ENCODE data around the gene AGO4. TPM values are rescaled to one million over a fixed set of nuclear protein-coding genes. Genes with fewer than 3 reads are reported as not detected.

AGO4 gene
- total RNA-seq, 5 donors from 2014 or later (not counting 1 experiment from before 2014, with no cell fraction given), result 11.5 to 29.7 (median 18.9) TPM

- peaks cover 41% of the 10 kb centered on the region for H3K36me3 Mint-ChIP-seq
- H3K9me3 Mint-ChIP-seq, result no peaks in the 10 kb centered on the region
- no peak overlapping the region for H3K27ac ChIP-seq (ENCODE audit: low read length)
- H3K4me3 Mint-ChIP-seq, result no peak overlapping the region
- WGBS (ENCODE audit: insufficient coverage), result 81% methylated on average over 1 of the region's 1 CpG
- no peaks in the 10 kb centered on the region for H3K4me1 Mint-ChIP-seq
- CTCF ChIA-PET, result interaction anchor here in 1 of 2 donors (0.7 kb wide), 1 partner anchor 66 kb away, joined by 5 read pairs; no protein-coding TSS in a partner anchor
- H3K27me3 Mint-ChIP-seq, result no peaks in the 10 kb centered on the region
- no peaks in the 10 kb centered on the region for H3K9me3 ChIP-seq
- DNase-seq, result no peak
- POLR2A ChIA-PET, result no interaction called here
- no peaks in the 10 kb centered on the region for H3K27me3 ChIP-seq (replicated peaks in 1 of 2; ENCODE audit: control insufficient read depth in 2 of 2, extremely low read depth in 1 of 2, insufficient read depth in 2 of 2, low read length in 1 of 2)
- no peak for ATAC-seq (replicated peaks in 1 of 4)
- H3K4me3 ChIP-seq (ENCODE audit: control insufficient read depth in 1 of 2, extremely low read depth in 1 of 2, low read length in 1 of 2), result no peak overlapping the region
- no peaks in the 10 kb centered on the region for H3K4me1 ChIP-seq (ENCODE audit: control insufficient read depth in 1 of 2, extremely low read depth in 1 of 2, insufficient read depth in 2 of 2, low read length in 2 of 2)
- H3K36me3 ChIP-seq (ENCODE audit: control insufficient read depth in 2 of 2, extremely low read depth in 1 of 2, insufficient read depth in 1 of 2, low read length in 1 of 2), result peaks cover 4 to 44% of the 10 kb centered on the region in 2 donors
- no peak overlapping the region for H3K27ac Mint-ChIP-seq
Observed at GRCh38 chr1:35844826-35845225, 37.0 kb downstream of the AGO4 start.

GRCh38 chr1:35845766-35846165 lies 38.0 kb downstream of the AGO4 start:
- H3K27ac Mint-ChIP-seq, result no peak overlapping the region
- H3K4me1 Mint-ChIP-seq, result no peaks in the 10 kb centered on the region
- ChIA-PET CTCF (no interaction called here), POLR2A (no interaction called here)
- peaks cover 47% of the 10 kb centered on the region for H3K36me3 Mint-ChIP-seq
- no peak for DNase-seq
- peaks cover 4 to 46% of the 10 kb centered on the region in 2 donors for H3K36me3 ChIP-seq (ENCODE audit: control insufficient read depth in 2 of 2, extremely low read depth in 1 of 2, insufficient read depth in 1 of 2, low read length in 1 of 2)
- H3K9me3 ChIP-seq, result no peaks in the 10 kb centered on the region
- H3K4me1 ChIP-seq (ENCODE audit: control insufficient read depth in 1 of 2, extremely low read depth in 1 of 2, insufficient read depth in 2 of 2, low read length in 2 of 2), result no peaks in the 10 kb centered on the region
- no peaks in the 10 kb centered on the region for H3K27me3 Mint-ChIP-seq
- 83% methylated on average over 1 of the region's 1 CpG for WGBS (ENCODE audit: insufficient coverage)
- H3K27me3 ChIP-seq (replicated peaks in 1 of 2; ENCODE audit: control insufficient read depth in 2 of 2, extremely low read depth in 1 of 2, insufficient read depth in 2 of 2, low read length in 1 of 2), result no peaks in the 10 kb centered on the region
- H3K27ac ChIP-seq (ENCODE audit: low read length), result no peak overlapping the region
- H3K4me3 ChIP-seq (ENCODE audit: control insufficient read depth in 1 of 2, extremely low read depth in 1 of 2, low read length in 1 of 2), result no peak overlapping the region
- H3K4me3 Mint-ChIP-seq, result no peak overlapping the region
- H3K9me3 Mint-ChIP-seq, result no peaks in the 10 kb centered on the region
- no peak for ATAC-seq (replicated peaks in 1 of 4)

GRCh38 chr1:35847935-35848565 lies 40.2 kb downstream of the AGO4 start:
- H3K27ac Mint-ChIP-seq, result no peak overlapping the region
- no peak overlapping the region for H3K27ac ChIP-seq (ENCODE audit: low read length)
- H3K4me1 ChIP-seq (ENCODE audit: control insufficient read depth in 1 of 2, extremely low read depth in 1 of 2, insufficient read depth in 2 of 2, low read length in 2 of 2), result no peaks in the 10 kb centered on the region
- WGBS (ENCODE audit: insufficient coverage), result no CpG with 5 or more reads among the region's 1 CpG
- H3K27me3 Mint-ChIP-seq, result no peaks in the 10 kb centered on the region
- no peaks in the 10 kb centered on the region for H3K4me1 Mint-ChIP-seq
- H3K9me3 Mint-ChIP-seq, result no peaks in the 10 kb centered on the region
- H3K4me3 Mint-ChIP-seq, result no peak overlapping the region
- ATAC-seq (replicated peaks in 1 of 4) (no peak), DNase-seq (no peak)
- H3K36me3 Mint-ChIP-seq, result peaks cover 38% of the 10 kb centered on the region
- H3K36me3 ChIP-seq (ENCODE audit: control insufficient read depth in 2 of 2, extremely low read depth in 1 of 2, insufficient read depth in 1 of 2, low read length in 1 of 2), result peaks cover 0 to 43% of the 10 kb centered on the region in 2 donors
- ChIA-PET CTCF (interaction anchor here in 1 of 2 donors (0.7 kb wide), 1 partner anchor 25 kb away, joined by 3 read pairs; no protein-coding TSS in a partner anchor), POLR2A (no interaction called here)
- no peaks in the 10 kb centered on the region for H3K27me3 ChIP-seq (replicated peaks in 1 of 2; ENCODE audit: control insufficient read depth in 2 of 2, extremely low read depth in 1 of 2, insufficient read depth in 2 of 2, low read length in 1 of 2)
- no peaks in the 10 kb centered on the region for H3K9me3 ChIP-seq
- H3K4me3 ChIP-seq (ENCODE audit: control insufficient read depth in 1 of 2, extremely low read depth in 1 of 2, low read length in 1 of 2), result no peak overlapping the region

GRCh38 chr1:35850051-35850450 lies 42.2 kb downstream of the AGO4 start:
- Histone ChIP-seq H3K27ac (ENCODE audit: low read length) (no peak overlapping the region), H3K9me3 (no peaks in the 10 kb centered on the region), H3K4me1 (ENCODE audit: control insufficient read depth in 1 of 2, extremely low read depth in 1 of 2, insufficient read depth in 2 of 2, low read length in 2 of 2) (no peaks in the 10 kb centered on the region), H3K27me3 (replicated peaks in 1 of 2; ENCODE audit: control insufficient read depth in 2 of 2, extremely low read depth in 1 of 2, insufficient read depth in 2 of 2, low read length in 1 of 2) (no peaks in the 10 kb centered on the region), H3K36me3 (ENCODE audit: control insufficient read depth in 2 of 2, extremely low read depth in 1 of 2, insufficient read depth in 1 of 2, low read length in 1 of 2) (peaks cover 3 to 45% of the 10 kb centered on the region in 2 donors), H3K4me3 (ENCODE audit: control insufficient read depth in 1 of 2, extremely low read depth in 1 of 2, low read length in 1 of 2) (no peak overlapping the region)
- no peaks in the 10 kb centered on the region for H3K4me1 Mint-ChIP-seq
- WGBS (ENCODE audit: insufficient coverage), result 86% methylated on average over 2 of the region's 2 CpGs
- ChIA-PET POLR2A (interaction anchor here in 1 of 2 donors (0.7 kb wide), 1 partner anchor 480 kb away, joined by 12 read pairs; no protein-coding TSS in a partner anchor), CTCF (no interaction called here)
- no peaks in the 10 kb centered on the region for H3K27me3 Mint-ChIP-seq
- DNase-seq (no peak), ATAC-seq (replicated peaks in 1 of 4) (no peak)
- no peak overlapping the region for H3K27ac Mint-ChIP-seq
- H3K9me3 Mint-ChIP-seq, result no peaks in the 10 kb centered on the region
- H3K4me3 Mint-ChIP-seq, result no peak overlapping the region
- peaks cover 47% of the 10 kb centered on the region for H3K36me3 Mint-ChIP-seq

- Mint-ChIP-seq H3K4me3 (no peak overlapping the region), H3K27ac (no peak overlapping the region), H3K4me1 (no peaks in the 10 kb centered on the region), H3K9me3 (no peaks in the 10 kb centered on the region), H3K36me3 (peaks cover 50% of the 10 kb centered on the region), H3K27me3 (no peaks in the 10 kb centered on the region)
- H3K27me3 ChIP-seq (replicated peaks in 1 of 2; ENCODE audit: control insufficient read depth in 2 of 2, extremely low read depth in 1 of 2, insufficient read depth in 2 of 2, low read length in 1 of 2), result no peaks in the 10 kb centered on the region
- CTCF ChIA-PET, result no interaction called here
- no peaks in the 10 kb centered on the region for H3K4me1 ChIP-seq (ENCODE audit: control insufficient read depth in 1 of 2, extremely low read depth in 1 of 2, insufficient read depth in 2 of 2, low read length in 2 of 2)
- POLR2A ChIA-PET, result interaction anchor here in 1 of 2 donors (0.6 to 0.7 kb wide), 2 partner anchors 306 to 480 kb away, joined by 3 to 12 read pairs; no protein-coding TSS in a partner anchor
- no peaks in the 10 kb centered on the region for H3K9me3 ChIP-seq
- H3K27ac ChIP-seq (ENCODE audit: low read length), result no peak overlapping the region
- peaks cover 3 to 47% of the 10 kb centered on the region in 2 donors for H3K36me3 ChIP-seq (ENCODE audit: control insufficient read depth in 2 of 2, extremely low read depth in 1 of 2, insufficient read depth in 1 of 2, low read length in 1 of 2)
- no peak for DNase-seq
- H3K4me3 ChIP-seq (ENCODE audit: control insufficient read depth in 1 of 2, extremely low read depth in 1 of 2, low read length in 1 of 2), result no peak overlapping the region
- no peak for ATAC-seq (replicated peaks in 1 of 4)
- WGBS (ENCODE audit: insufficient coverage), result no CpG with 5 or more reads among the region's 5 CpGs
Observed at GRCh38 chr1:35850716-35851115, 42.9 kb downstream of the AGO4 start.

GRCh38 chr1:35851132-35851869 lies 43.5 kb downstream of the AGO4 start:
- ATAC-seq (replicated peaks in 1 of 4) (no peak), DNase-seq (no peak)
- 100% methylated on average over 3 of the region's 3 CpGs for WGBS (ENCODE audit: insufficient coverage)
- Mint-ChIP-seq H3K4me3 (no peak overlapping the region), H3K4me1 (no peaks in the 10 kb centered on the region), H3K27me3 (no peaks in the 10 kb centered on the region), H3K36me3 (peaks cover 45% of the 10 kb centered on the region), H3K27ac (no peak overlapping the region), H3K9me3 (no peaks in the 10 kb centered on the region)
- Histone ChIP-seq H3K4me1 (ENCODE audit: control insufficient read depth in 1 of 2, extremely low read depth in 1 of 2, insufficient read depth in 2 of 2, low read length in 2 of 2) (no peaks in the 10 kb centered on the region), H3K27me3 (replicated peaks in 1 of 2; ENCODE audit: control insufficient read depth in 2 of 2, extremely low read depth in 1 of 2, insufficient read depth in 2 of 2, low read length in 1 of 2) (no peaks in the 10 kb centered on the region), H3K27ac (ENCODE audit: low read length) (no peak overlapping the region), H3K4me3 (ENCODE audit: control insufficient read depth in 1 of 2, extremely low read depth in 1 of 2, low read length in 1 of 2) (no peak overlapping the region), H3K9me3 (no peaks in the 10 kb centered on the region), H3K36me3 (ENCODE audit: control insufficient read depth in 2 of 2, extremely low read depth in 1 of 2, insufficient read depth in 1 of 2, low read length in 1 of 2) (peaks cover 3 to 50% of the 10 kb centered on the region in 2 donors)
- CTCF ChIA-PET, result no interaction called here
- POLR2A ChIA-PET, result interaction anchor here (0.6 to 1.0 kb wide), 2 partner anchors 126 to 306 kb away, joined by 3 read pairs; no protein-coding TSS in a partner anchor
